Ectodermal cell (in vitro differentiated cells): Measurements from ENCODE around the gene SRPK2. TPM values are rescaled to one million over a fixed set of nuclear protein-coding genes. Genes with fewer than 3 reads are reported as not detected.
A peak's percentile ranks its signal among the peaks of the same experiment; 100 is the strongest.
"Not testable (repeated sequence)": the region's sequence is repeated elsewhere in the genome, so short reads cannot be mapped to it uniquely, and the experiment has no call there.

Source experiments
- H3K27ac ChIP-seq: 2 replicates; pipeline ENCODE4 v1.7.0; 2013; ENCODE audit warnings: mild to moderate bottlenecking, low read depth, low read length; ENCODE audit not compliant: insufficient read depth, poor library complexity, severe bottlenecking
- H3K27me3 ChIP-seq: 2 replicates; pipeline ENCODE4 v1.7.0; 2013; ENCODE audit warnings: mild to moderate bottlenecking, low read length; ENCODE audit not compliant: insufficient read depth, control insufficient read depth, poor library complexity, severe bottlenecking
- H3K36me3 ChIP-seq: one replicate; pipeline ENCODE4 v1.7.0; 2013; ENCODE audit warnings: low read length; ENCODE audit not compliant: control insufficient read depth, insufficient read depth
- H3K4me1 ChIP-seq: one replicate; pipeline ENCODE4 v1.7.0; 2013; ENCODE audit warnings: low read length; ENCODE audit not compliant: control insufficient read depth, insufficient read depth
- H3K4me3 ChIP-seq: 2 replicates; pipeline ENCODE4 v1.7.0; 2013; ENCODE audit warnings: low read depth, low read length, control low read depth; ENCODE audit not compliant: insufficient read depth
- H3K9me3 ChIP-seq: 2 replicates; pipeline ENCODE4 v1.7.0; 2013; ENCODE audit warnings: mild to moderate bottlenecking, low read length, moderate library complexity; ENCODE audit not compliant: control insufficient read depth
- WGBS, 2 experiments: methylation state at CpG; one replicate each; pipeline ENCODE4 v1.1.7; 2013; ENCODE audit warnings: missing lambda C conversion rate in 2 of 2; 5-methylcytosine and 5-hydroxymethylcytosine counted together
- polyA plus RNA-seq, 4 experiments: library from polyadenylated mRNA; stranded (reverse); fragments of 50-300 nt; gene quantifications; one replicate each; pipeline ENCODE4 v1.2.3, GENCODE V29; 2013

The SRPK2 gene
- 40.7 TPM for polyA plus RNA-seq (2013, experiment 1 of 4)
- polyA plus RNA-seq (2013, experiment 2 of 4), result 42.3 TPM
- 33.3 TPM for polyA plus RNA-seq (2013, experiment 3 of 4)
- 40.8 TPM for polyA plus RNA-seq (2013, experiment 4 of 4)

- Histone ChIP-seq H3K27ac (peak within 1 kb of the TSS; percentile 63), H3K4me3 (peak within 1 kb of the TSS; percentile 88), H3K9me3 (no peaks in the 10 kb centered on the region), H3K27me3 (peaks cover 18% of the 10 kb centered on the region), H3K4me1 (no peaks in the 10 kb centered on the region), H3K36me3 (no peaks in the 10 kb centered on the region)
- WGBS, 2 experiments, result 0% methylated on average over 113 of the region's 113 CpGs
Observed at GRCh38 chr7:105388356-105389087, at the start of gene SRPK2. Gene SRPK2, minus strand, starts transcription at chr7:105388921.

GRCh38 chr7:105438254-105438653, 49.5 kb upstream of the SRPK2 start:
- no peaks in the 10 kb centered on the region for H3K27me3 ChIP-seq
- H3K27ac ChIP-seq, result no peak overlapping the region
- H3K4me1 ChIP-seq, result no peaks in the 10 kb centered on the region
- no peaks in the 10 kb centered on the region for H3K9me3 ChIP-seq
- no peak overlapping the region for H3K4me3 ChIP-seq
- 100% methylated on average over 1 of the region's 1 CpG for WGBS, 2 experiments
- no peaks in the 10 kb centered on the region for H3K36me3 ChIP-seq

- WGBS, 2 experiments, result 90 to 94% methylated on average over 6 of the region's 6 CpGs
- H3K27ac ChIP-seq, H3K36me3 ChIP-seq, H3K9me3 ChIP-seq, H3K27me3 ChIP-seq, H3K4me3 ChIP-seq, H3K4me1 ChIP-seq: not testable (repeated sequence)
Observed at GRCh38 chr7:105437356-105437755, 48.6 kb upstream of the SRPK2 start.

GRCh38 chr7:105429746-105430612, 41.3 kb upstream of the SRPK2 start:
- H3K9me3 ChIP-seq, result no peaks in the 10 kb centered on the region
- H3K27ac ChIP-seq, result no peak overlapping the region
- no peaks in the 10 kb centered on the region for H3K4me1 ChIP-seq
- H3K27me3 ChIP-seq, result no peaks in the 10 kb centered on the region
- WGBS, 2 experiments, result 81 to 92% methylated on average over 3 to 4 of the region's 4 CpGs
- no peak overlapping the region for H3K4me3 ChIP-seq
- H3K36me3 ChIP-seq, result no peaks in the 10 kb centered on the region

- Histone ChIP-seq H3K27me3 (no peaks in the 10 kb centered on the region), H3K27ac (no peak overlapping the region), H3K4me3 (no peak overlapping the region), H3K36me3 (no peaks in the 10 kb centered on the region), H3K9me3 (no peaks in the 10 kb centered on the region), H3K4me1 (no peaks in the 10 kb centered on the region)
- 93 to 94% methylated on average over 2 of the region's 2 CpGs for WGBS, 2 experiments
Observed at GRCh38 chr7:105426606-105427146, 38.0 kb upstream of the SRPK2 start.

- Histone ChIP-seq H3K27ac (no peak overlapping the region), H3K4me1 (no peaks in the 10 kb centered on the region), H3K27me3 (no peaks in the 10 kb centered on the region), H3K9me3 (no peaks in the 10 kb centered on the region), H3K36me3 (no peaks in the 10 kb centered on the region), H3K4me3 (no peak overlapping the region)
- WGBS, 2 experiments, result 95% methylated on average over 2 of the region's 2 CpGs
Observed at GRCh38 chr7:105423987-105424386, 35.3 kb upstream of the SRPK2 start.

GRCh38 chr7:105413887-105414437, 25.2 kb upstream of the SRPK2 start:
- Histone ChIP-seq H3K27ac (no peak overlapping the region), H3K27me3 (no peaks in the 10 kb centered on the region), H3K4me3 (no peak overlapping the region), H3K4me1 (no peaks in the 10 kb centered on the region), H3K36me3 (no peaks in the 10 kb centered on the region), H3K9me3 (no peaks in the 10 kb centered on the region)
- 72 to 91% methylated on average over 7 to 8 of the region's 8 CpGs for WGBS, 2 experiments

GRCh38 chr7:105410774-105411173, 22.1 kb upstream of the SRPK2 start:
- WGBS, 2 experiments, result 97% methylated on average over 32 to 36 of the region's 36 CpGs
- not testable (repeated sequence) for H3K27ac ChIP-seq, H3K4me1 ChIP-seq, H3K9me3 ChIP-seq, H3K36me3 ChIP-seq, H3K27me3 ChIP-seq, H3K4me3 ChIP-seq

- no CpG with 5 or more reads among the region's 3 CpGs for WGBS, 2 experiments
- H3K27me3 ChIP-seq, H3K36me3 ChIP-seq, H3K4me3 ChIP-seq, H3K4me1 ChIP-seq, H3K27ac ChIP-seq, H3K9me3 ChIP-seq: not testable (repeated sequence)
Observed at GRCh38 chr7:105409775-105410174, 21.1 kb upstream of the SRPK2 start.
